ENCODE data around the gene SUZ12.
"Not testable (repeated sequence)": the region's sequence is repeated elsewhere in the genome, so short reads cannot be mapped to it uniquely, and the experiment has no call there.

The SUZ12 gene

GRCh38 chr17:31926100-31926729, 10.6 kb upstream of the SUZ12 start:
- no peak for DNase-seq (ENCODE audit: low spot score)
- no peak for TF ChIP-seq CTCF (IDR thresholded peaks at IDR 0.05; ENCODE audit: extremely low read depth, insufficient read depth, missing control alignments)
- in situ Hi-C loops (cut with MboI; ENCODE audit: low pct_unique_long_range_greater_than_20kb, low sequenced_read_pairs, unreplicated experiment), result no loop called here

GRCh38 chr17:31931756-31932155, 5.1 kb upstream of the SUZ12 start:
- in situ Hi-C loops (cut with MboI; ENCODE audit: low pct_unique_long_range_greater_than_20kb, low sequenced_read_pairs, unreplicated experiment), result no loop called here
- no peak for TF ChIP-seq CTCF (IDR thresholded peaks at IDR 0.05; ENCODE audit: extremely low read depth, insufficient read depth, missing control alignments)
- DNase-seq (ENCODE audit: low spot score), result no peak

GRCh38 chr17:31935512-31935911, 1.3 kb upstream of the SUZ12 start:
- DNase-seq (ENCODE audit: low spot score), result no peak
- in situ Hi-C loops (cut with MboI; ENCODE audit: low pct_unique_long_range_greater_than_20kb, low sequenced_read_pairs, unreplicated experiment), result no loop called here
- TF ChIP-seq CTCF (IDR thresholded peaks at IDR 0.05; ENCODE audit: extremely low read depth, insufficient read depth, missing control alignments), result no peak

GRCh38 chr17:31937926-31938641, 1.3 kb downstream of the SUZ12 start:
- in situ Hi-C loops (cut with MboI; ENCODE audit: low pct_unique_long_range_greater_than_20kb, low sequenced_read_pairs, unreplicated experiment); DNase-seq (ENCODE audit: low spot score): not testable (repeated sequence)

- in situ Hi-C loops (cut with MboI; ENCODE audit: low pct_unique_long_range_greater_than_20kb, low sequenced_read_pairs, unreplicated experiment); DNase-seq (ENCODE audit: low spot score): not testable (repeated sequence)
Measured at GRCh38 chr17:31941916-31942315, 5.1 kb downstream of the SUZ12 start.

GRCh38 chr17:31942396-31942795, 5.6 kb downstream of the SUZ12 start:
- in situ Hi-C loops (cut with MboI; ENCODE audit: low pct_unique_long_range_greater_than_20kb, low sequenced_read_pairs, unreplicated experiment); DNase-seq (ENCODE audit: low spot score): not testable (repeated sequence)

GRCh38 chr17:31951953-31952352, 15.1 kb downstream of the SUZ12 start:
- DNase-seq (ENCODE audit: low spot score); in situ Hi-C loops (cut with MboI; ENCODE audit: low pct_unique_long_range_greater_than_20kb, low sequenced_read_pairs, unreplicated experiment): not testable (repeated sequence)

- DNase-seq (ENCODE audit: low spot score); in situ Hi-C loops (cut with MboI; ENCODE audit: low pct_unique_long_range_greater_than_20kb, low sequenced_read_pairs, unreplicated experiment): not testable (repeated sequence)
Measured at GRCh38 chr17:31964131-31964530, 27.3 kb downstream of the SUZ12 start.

GRCh38 chr17:31967648-31968047, 30.8 kb downstream of the SUZ12 start:
- TF ChIP-seq CTCF (IDR thresholded peaks at IDR 0.05; ENCODE audit: extremely low read depth, insufficient read depth, missing control alignments), result no peak
- in situ Hi-C loops (cut with MboI; ENCODE audit: low pct_unique_long_range_greater_than_20kb, low sequenced_read_pairs, unreplicated experiment), result no loop called here
- DNase-seq (ENCODE audit: low spot score), result no peak

- in situ Hi-C loops (cut with MboI; ENCODE audit: low pct_unique_long_range_greater_than_20kb, low sequenced_read_pairs, unreplicated experiment); DNase-seq (ENCODE audit: low spot score): not testable (repeated sequence)
Measured at GRCh38 chr17:31970416-31970815, 33.6 kb downstream of the SUZ12 start.

GRCh38 chr17:31974269-31975071, 37.7 kb downstream of the SUZ12 start:
- DNase-seq (ENCODE audit: low spot score); in situ Hi-C loops (cut with MboI; ENCODE audit: low pct_unique_long_range_greater_than_20kb, low sequenced_read_pairs, unreplicated experiment): not testable (repeated sequence)

- DNase-seq (ENCODE audit: low spot score); in situ Hi-C loops (cut with MboI; ENCODE audit: low pct_unique_long_range_greater_than_20kb, low sequenced_read_pairs, unreplicated experiment): not testable (repeated sequence)
Measured at GRCh38 chr17:31975391-31975790, 38.6 kb downstream of the SUZ12 start.

- DNase-seq (ENCODE audit: low spot score); in situ Hi-C loops (cut with MboI; ENCODE audit: low pct_unique_long_range_greater_than_20kb, low sequenced_read_pairs, unreplicated experiment): not testable (repeated sequence)
Measured at GRCh38 chr17:31991821-31992220, 55.0 kb downstream of the SUZ12 start.

Data from GM13977 (cell line).